HepG2 (cell line): Measurements from ENCODE around the gene TCF23. TPM values are rescaled to one million over a fixed set of nuclear protein-coding genes. Genes with fewer than 3 reads are reported as not detected.

Experiments
- KLF6 ChIP-seq: IDR thresholded peaks from 2 replicates; pipeline ENCODE4 v1.8.0; 2016; ENCODE audit warnings: missing biosample characterization, missing genetic modification reagents
- NRL ChIP-seq: sonication (generic); formaldehyde crosslinking; IDR thresholded peaks from 2 replicates; pipeline ENCODE4 v1.5.0; 2020; ENCODE audit warnings: missing genetic modification reagents, mild to moderate bottlenecking, moderate library complexity, borderline replicate concordance
- PRDM15 ChIP-seq: sonication (generic); formaldehyde crosslinking; IDR thresholded peaks from 2 replicates; pipeline ENCODE4 v1.4.0; 2020; ENCODE audit warnings: missing genetic modification reagents
- SALL1 ChIP-seq: sonication (generic); formaldehyde crosslinking; IDR thresholded peaks from 2 replicates; pipeline ENCODE4 v1.8.0; 2022; ENCODE audit warnings: mild to moderate bottlenecking, missing genetic modification reagents
- ZNF281 ChIP-seq: sonication (generic); formaldehyde crosslinking; IDR thresholded peaks from 2 replicates; pipeline ENCODE4 v1.4.0; 2020; ENCODE audit warnings: missing genetic modification reagents, borderline replicate concordance
- ZNF788 ChIP-seq: sonication (generic); formaldehyde crosslinking; IDR thresholded peaks from 2 replicates; pipeline ENCODE4 v1.5.0; 2020; ENCODE audit warnings: mild to moderate bottlenecking, missing genetic modification reagents, borderline replicate concordance
- polyA plus RNA-seq, 8 experiments: library from polyadenylated mRNA; depleted of rRNA in 3 of 8; stranded (reverse) in 7 of 8; unstranded in 1 of 8; fragments of >200 nt; fragmentation: Illumina TruSeq in 4 of 8; extraction: Trizol in 4 of 8; gene quantifications; 2 replicates each; pipeline versions ENCODE4 v1.2.1 to v1.2.3, GENCODE V29; 2011 to 2016; ENCODE audit warnings: low read depth in 4 of 8, missing spikeins in 1 of 8, mixed read lengths in 1 of 8; ENCODE audit not compliant: insufficient read depth in 1 of 8
- total RNA-seq, 5 experiments: library from RNA; depleted of rRNA; stranded (reverse); fragments of >200 nt; fragmentation: Illumina TruSeq; extraction: Trizol; gene quantifications; 2 replicates each; pipeline ENCODE4 v1.2.3, GENCODE V29; 2016; ENCODE audit warnings: low read depth in 1 of 5
- TF ChIP-seq, protein P1 (sequence below), 2 experiments: fragments of 450-650 bp in 1 of 2; sonication (generic) in 1 of 2; formaldehyde crosslinking in 1 of 2; IDR thresholded peaks; 2 replicates each; pipeline versions ENCODE4 v1.6.1 to v1.8.0; 2016 to 2022; ENCODE audit warnings: antibody characterized with exemption in 1 of 2, mild to moderate bottlenecking in 1 of 2, missing genetic modification reagents in 1 of 2
- TF ChIP-seq, protein P2 (sequence below): IDR thresholded peaks from 2 replicates; pipeline ENCODE4 v1.6.1; 2016; ENCODE audit warnings: low read depth

The TCF23 gene
- total and polyA plus RNA-seq, 2 of the 13 experiments (the other 11 are each of a cell fraction or from before 2014, with no cell fraction given): 0.02 to 1.4 TPM

- TF ChIP-seq, protein P1, sequence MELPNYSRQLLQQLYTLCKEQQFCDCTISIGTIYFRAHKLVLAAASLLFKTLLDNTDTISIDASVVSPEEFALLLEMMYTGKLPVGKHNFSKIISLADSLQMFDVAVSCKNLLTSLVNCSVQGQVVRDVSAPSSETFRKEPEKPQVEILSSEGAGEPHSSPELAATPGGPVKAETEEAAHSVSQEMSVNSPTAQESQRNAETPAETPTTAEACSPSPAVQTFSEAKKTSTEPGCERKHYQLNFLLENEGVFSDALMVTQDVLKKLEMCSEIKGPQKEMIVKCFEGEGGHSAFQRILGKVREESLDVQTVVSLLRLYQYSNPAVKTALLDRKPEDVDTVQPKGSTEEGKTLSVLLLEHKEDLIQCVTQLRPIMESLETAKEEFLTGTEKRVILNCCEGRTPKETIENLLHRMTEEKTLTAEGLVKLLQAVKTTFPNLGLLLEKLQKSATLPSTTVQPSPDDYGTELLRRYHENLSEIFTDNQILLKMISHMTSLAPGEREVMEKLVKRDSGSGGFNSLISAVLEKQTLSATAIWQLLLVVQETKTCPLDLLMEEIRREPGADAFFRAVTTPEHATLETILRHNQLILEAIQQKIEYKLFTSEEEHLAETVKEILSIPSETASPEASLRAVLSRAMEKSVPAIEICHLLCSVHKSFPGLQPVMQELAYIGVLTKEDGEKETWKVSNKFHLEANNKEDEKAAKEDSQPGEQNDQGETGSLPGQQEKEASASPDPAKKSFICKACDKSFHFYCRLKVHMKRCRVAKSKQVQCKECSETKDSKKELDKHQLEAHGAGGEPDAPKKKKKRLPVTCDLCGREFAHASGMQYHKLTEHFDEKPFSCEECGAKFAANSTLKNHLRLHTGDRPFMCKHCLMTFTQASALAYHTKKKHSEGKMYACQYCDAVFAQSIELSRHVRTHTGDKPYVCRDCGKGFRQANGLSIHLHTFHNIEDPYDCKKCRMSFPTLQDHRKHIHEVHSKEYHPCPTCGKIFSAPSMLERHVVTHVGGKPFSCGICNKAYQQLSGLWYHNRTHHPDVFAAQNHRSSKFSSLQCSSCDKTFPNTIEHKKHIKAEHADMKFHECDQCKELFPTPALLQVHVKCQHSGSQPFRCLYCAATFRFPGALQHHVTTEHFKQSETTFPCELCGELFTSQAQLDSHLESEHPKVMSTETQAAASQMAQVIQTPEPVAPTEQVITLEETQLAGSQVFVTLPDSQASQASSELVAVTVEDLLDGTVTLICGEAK (IDR thresholded peaks at IDR 0.05): no peak
- TF ChIP-seq, protein P1 (CRISPR knock-in tag; IDR thresholded peaks at IDR 0.05): peak; percentile 87; the same call in 1 of the 2 replicates
- TF ChIP-seq, protein P2, sequence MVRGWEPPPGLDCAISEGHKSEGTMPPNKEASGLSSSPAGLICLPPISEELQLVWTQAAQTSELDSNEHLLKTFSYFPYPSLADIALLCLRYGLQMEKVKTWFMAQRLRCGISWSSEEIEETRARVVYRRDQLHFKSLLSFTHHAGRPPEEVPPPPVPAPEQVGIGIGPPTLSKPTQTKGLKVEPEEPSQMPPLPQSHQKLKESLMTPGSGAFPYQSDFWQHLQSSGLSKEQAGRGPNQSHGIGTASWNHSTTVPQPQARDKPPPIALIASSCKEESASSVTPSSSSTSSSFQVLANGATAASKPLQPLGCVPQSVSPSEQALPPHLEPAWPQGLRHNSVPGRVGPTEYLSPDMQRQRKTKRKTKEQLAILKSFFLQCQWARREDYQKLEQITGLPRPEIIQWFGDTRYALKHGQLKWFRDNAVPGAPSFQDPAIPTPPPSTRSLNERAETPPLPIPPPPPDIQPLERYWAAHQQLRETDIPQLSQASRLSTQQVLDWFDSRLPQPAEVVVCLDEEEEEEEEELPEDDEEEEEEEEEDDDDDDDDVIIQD (CRISPR knock-in tag): peak; percentile 73
- TF ChIP-seq PRDM15 (CRISPR knock-in tag) (0 out of 2 replicates have a peak, but pooled peaks have one; percentile 17), ZNF281 (CRISPR knock-in tag) (peak; percentile 32; the same call in 1 of the 2 replicates), ZNF788 (peak; percentile 82; the same call in 1 of the 2 replicates), SALL1 (peak; percentile 98), NRL (CRISPR knock-in tag) (peak; percentile 79; the same call in 1 of the 2 replicates), KLF6 (CRISPR knock-in tag) (peak; percentile 58; the same call in 1 of the 2 replicates)
These were observed 28.9 kb downstream of the TCF23 start (continued) for GRCh38 chr2:27177441-27178351.
